DMS153 (cell line): ENCODE results near the gene KPNB1.

Source experiments
- DNase-seq: peaks from one replicate; lab custom pipeline; 2025; lab: John Stamatoyannopoulos, UW

KPNB1 gene

GRCh38 chr17:47711366-47712099 is 61.8 kb downstream of the KPNB1 start:
- no peak for DNase-seq

GRCh38 chr17:47712330-47713023 is 62.8 kb downstream of the KPNB1 start:
- DNase-seq, result no peak

- no peak for DNase-seq
Observed at GRCh38 chr17:47713980-47714700, 64.4 kb downstream of the KPNB1 start.

DNA sequence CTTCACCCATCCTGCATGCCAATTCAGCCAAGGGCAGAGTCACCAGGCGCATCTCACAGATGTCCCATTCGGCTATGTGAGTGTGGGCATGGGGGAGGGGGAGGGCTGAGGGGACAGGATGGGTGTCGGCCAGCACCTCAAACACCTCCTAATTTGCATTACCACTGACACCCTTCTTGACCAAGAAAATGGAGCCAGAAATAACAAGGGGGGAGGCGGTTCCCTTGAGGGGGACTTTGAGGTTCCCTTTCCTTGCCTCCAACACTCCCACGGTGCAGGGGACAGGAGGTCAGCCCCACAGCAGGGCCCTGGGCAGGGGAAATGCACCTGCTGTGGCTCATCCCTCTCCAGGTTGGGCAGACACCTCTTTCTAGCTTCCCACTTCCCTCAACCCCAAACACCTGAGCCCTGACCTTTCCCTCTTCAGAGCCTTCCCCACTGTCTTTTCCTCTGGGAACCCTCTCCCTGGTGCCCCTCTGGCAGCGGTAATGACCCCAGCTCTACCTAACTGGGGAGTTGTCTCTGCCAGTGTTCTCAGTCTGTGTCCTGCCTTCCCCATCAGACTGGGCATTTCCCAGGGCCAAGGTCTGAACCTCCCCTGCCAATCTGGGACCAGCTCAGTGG is 65.2 kb downstream of the KPNB1 start:
- no peak for DNase-seq

DNA sequence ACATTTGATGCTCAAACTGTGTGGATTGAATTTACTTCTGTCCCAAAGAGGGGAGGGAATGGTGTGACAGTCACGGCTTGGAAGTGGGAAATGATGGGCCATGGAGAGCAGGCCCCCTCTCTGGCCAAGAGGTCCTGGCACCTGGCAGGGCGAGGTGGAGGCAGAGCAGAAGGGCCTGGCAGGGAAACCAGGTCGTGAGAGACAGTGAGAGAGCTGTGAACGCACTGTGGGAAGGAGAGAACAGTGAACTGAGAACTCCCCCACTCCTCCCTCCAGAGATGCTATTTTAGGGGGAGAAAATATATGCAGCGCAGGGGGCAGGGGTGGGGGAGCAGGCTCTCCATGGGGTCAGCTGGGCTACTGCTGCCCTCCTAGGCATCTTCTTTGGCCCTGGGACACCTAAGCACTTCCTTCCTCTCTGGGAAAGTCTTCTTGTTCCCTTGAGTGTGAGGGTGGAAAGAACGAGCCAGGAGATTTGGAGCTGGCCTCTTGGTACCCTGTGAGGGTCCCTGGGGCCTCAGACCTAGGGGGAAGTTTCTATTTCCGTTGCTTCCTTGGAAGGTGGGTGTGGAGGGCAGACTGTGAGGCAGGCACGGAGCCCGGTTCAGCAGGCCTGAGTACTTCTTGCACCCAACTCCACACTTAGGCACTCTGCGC is 66.1 kb downstream of the KPNB1 start:
- DNase-seq, result no peak

DNA sequence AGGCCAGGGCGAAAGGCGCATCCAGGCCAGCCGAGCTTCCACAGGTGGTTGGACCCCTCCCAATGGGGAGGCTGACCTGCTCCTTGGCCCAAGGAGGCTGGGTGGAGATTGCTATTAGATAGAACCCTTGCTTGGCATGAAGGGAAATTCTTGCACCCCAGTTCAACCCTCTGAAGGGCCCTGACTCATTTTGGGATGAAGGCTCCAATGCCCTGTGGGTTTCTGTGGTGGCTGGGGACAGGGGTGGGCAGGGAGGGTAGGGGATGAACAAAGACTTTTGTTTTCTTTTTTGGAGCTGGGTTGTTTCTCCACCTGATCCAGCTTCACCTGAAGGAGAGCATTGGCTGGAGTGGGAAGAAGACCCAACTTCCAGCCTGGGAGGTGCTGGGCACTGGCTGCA is 66.7 kb downstream of the KPNB1 start:
- no peak for DNase-seq

- no peak for DNase-seq
Observed at GRCh38 chr17:47717261-47717697, 67.6 kb downstream of the KPNB1 start.

- no peak for DNase-seq
Observed at GRCh38 chr17:47717979-47718621, 68.4 kb downstream of the KPNB1 start.

DNA sequence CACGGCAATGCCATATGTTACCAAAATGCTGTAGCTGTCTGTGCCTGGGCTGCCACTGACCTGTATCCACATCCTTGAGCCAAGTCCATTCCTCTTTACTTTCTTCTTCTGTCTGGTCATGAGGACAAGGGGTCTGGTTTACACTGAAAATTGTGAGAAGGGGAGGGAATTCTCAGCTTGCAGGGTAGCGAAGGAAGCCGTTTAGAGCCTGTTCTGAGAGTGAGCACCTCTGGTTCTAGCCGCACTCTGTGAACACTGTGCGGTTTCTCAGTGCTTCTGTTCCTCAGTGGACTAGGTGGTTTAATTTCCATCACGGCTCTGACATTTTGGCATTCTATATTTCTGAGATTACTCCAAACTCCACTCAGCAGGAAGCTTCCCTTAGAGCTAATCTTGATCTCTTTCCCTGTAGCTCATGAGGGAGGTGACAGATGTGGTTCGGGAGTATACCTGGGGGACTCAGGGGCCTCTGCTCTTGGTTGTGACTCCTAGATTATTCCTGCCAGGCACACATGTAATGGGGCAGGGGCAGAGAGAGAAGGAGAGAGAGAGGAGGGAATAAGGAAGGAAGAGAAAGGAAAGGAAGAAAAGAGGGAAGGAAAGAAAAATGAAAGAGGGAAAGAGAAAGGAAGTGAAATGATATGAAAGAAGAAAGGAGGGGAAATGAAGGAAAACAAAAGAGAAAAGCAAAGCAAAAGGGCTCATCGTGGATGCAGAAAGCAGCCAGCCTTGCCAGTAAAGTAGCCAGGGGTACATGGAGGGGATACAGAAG is 69.1 kb downstream of the KPNB1 start:
- no peak for DNase-seq

- no peak for DNase-seq
Observed at GRCh38 chr17:47719411-47720152, 69.9 kb downstream of the KPNB1 start.

- no peak for DNase-seq
Observed at GRCh38 chr17:47720196-47720595, 70.5 kb downstream of the KPNB1 start.

- no peak for DNase-seq
Observed at GRCh38 chr17:47720754-47721533, 71.2 kb downstream of the KPNB1 start.

DNA sequence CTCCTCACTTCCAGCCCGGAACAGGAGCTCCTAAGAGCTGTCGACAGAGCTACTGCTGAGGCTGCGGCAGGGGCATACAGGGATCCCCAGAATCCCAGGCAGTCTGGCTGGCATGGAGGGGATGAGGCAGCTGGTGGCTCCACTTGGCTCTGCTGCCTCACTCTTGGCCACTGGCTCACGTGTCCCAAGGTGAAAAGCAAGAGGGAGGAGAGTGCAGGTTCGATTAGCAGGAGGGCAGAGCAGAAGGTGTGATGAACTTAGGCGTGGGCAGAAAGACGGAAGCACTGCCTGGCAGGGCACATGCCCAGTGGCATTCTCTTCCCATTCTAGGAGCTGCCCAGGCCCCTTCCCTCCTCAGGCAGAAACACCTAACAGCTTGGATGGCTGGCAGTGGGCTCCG is 72.0 kb downstream of the KPNB1 start:
- DNase-seq, result no peak

DNA sequence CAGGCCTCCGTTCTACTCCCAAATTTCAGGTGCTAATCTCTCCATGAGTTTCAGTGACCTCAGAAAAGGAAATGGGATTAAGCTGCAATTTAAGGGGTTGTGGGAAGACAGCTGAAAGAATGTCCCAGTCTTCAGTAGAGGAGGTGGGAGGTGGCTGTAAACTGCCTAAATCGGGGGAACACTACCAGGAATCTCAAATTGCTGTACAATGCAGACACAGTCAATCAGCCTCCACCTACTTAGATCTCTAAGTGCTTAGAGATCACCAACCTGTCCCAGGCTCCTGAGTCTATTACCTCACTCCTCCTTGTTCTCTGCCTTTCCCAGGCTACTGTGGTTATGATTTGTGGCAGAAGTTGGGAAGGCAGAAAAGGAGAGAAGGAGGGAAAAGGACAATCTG is 75.0 kb downstream of the KPNB1 start:
- no peak for DNase-seq

- no peak for DNase-seq
Observed at GRCh38 chr17:47725446-47726111, 75.9 kb downstream of the KPNB1 start.

GRCh38 chr17:47726796-47727703 is 77.3 kb downstream of the KPNB1 start:
- DNase-seq, result no peak

- DNase-seq, result no peak
Observed at GRCh38 chr17:47727704-47728036, 78.0 kb downstream of the KPNB1 start.
